Breast epithelium (tissue), 4 donors: ENCODE data around the gene NOL4L. TPM values are rescaled to one million over a fixed set of nuclear protein-coding genes. Genes with fewer than 3 reads are reported as not detected.

ENCODE experiments used
- DNase-seq, 2 donors: peaks; one replicate each; pipeline ENCODE4 v3.0.0-alpha.2; 2019; ENCODE audit warnings: low spot score in 2 of 2
- H3K27ac ChIP-seq, 2 donors: fragments of 200-600 bp; sonication (generic) in 1 of 2; one replicate each; pipeline ENCODE4 v1.5.1; 2016 to 2019; ENCODE audit warnings: mild to moderate bottlenecking in 1 of 2
- H3K27me3 ChIP-seq, 2 donors: fragments of 200-600 bp; sonication (generic) in 1 of 2; one replicate each; pipeline versions ENCODE4 v1.5.1 to v1.6.0; 2017 to 2019; ENCODE audit warnings: control low read depth in 1 of 2, mild to moderate bottlenecking in 1 of 2
- H3K36me3 ChIP-seq: fragments of 200-600 bp; one replicate; pipeline ENCODE4 v1.5.1; 2019
- H3K4me1 ChIP-seq, 2 donors: fragments of 200-600 bp; sonication (generic); one replicate each; pipeline ENCODE4 v1.5.1; 2016 to 2019; ENCODE audit warnings: control low read depth in 1 of 2
- H3K4me3 ChIP-seq, 3 donors: fragments of 200-600 bp; sonication (generic); 1 replicate in 2 of 3; 2 replicates in 1 of 3; pipeline ENCODE4 v1.5.1; 2016 to 2019; ENCODE audit warnings: mild to moderate bottlenecking in 3 of 3, moderate library complexity in 2 of 3
- H3K9me3 ChIP-seq, 2 donors: fragments of 200-600 bp; sonication (generic) in 1 of 2; one replicate each; pipeline ENCODE4 v1.5.1; 2016 to 2019; ENCODE audit warnings: control low read depth in 1 of 2
- CTCF ChIP-seq, 3 donors: fragments of 450-650 bp; IDR thresholded peaks; one replicate each; pipeline ENCODE4 v1.5.1; 2016 to 2017; ENCODE audit warnings: antibody characterized with exemption in 3 of 3, mild to moderate bottlenecking in 3 of 3, moderate library complexity in 3 of 3
- POLR2A ChIP-seq: fragments of 450-650 bp; IDR thresholded peaks from one replicate; pipeline ENCODE4 v1.6.1; 2016; ENCODE audit warnings: antibody characterized with exemption, mild to moderate bottlenecking, moderate library complexity
- POLR2AphosphoS5 ChIP-seq, 3 donors: sonication (generic); formaldehyde crosslinking; IDR thresholded peaks; one replicate each; pipeline ENCODE4 v1.6.1; 2017; ENCODE audit warnings: antibody characterized with exemption in 3 of 3
- intact Hi-C: fragments of 100-400 bp; cut with DNase I; formaldehyde crosslinking; loops from one replicate; pipeline ENCODE4 v1.15.1; 2023; ENCODE audit warnings: low total_unique reads
- total RNA-seq, 3 donors: library from RNA; depleted of rRNA; stranded (reverse); fragments of >200 nt; gene quantifications; one replicate each; pipeline ENCODE4 v1.1.0, GENCODE V29; 2016

Gene NOL4L
- total RNA-seq, 3 donors from 2014 or later = 3.7 to 18.4 (median 15.8) TPM

GRCh38 chr20:32510120-32510600, 75.0 kb downstream of the NOL4L start:
- DNase-seq = no peak
- H3K27me3 ChIP-seq = no peaks in the 10 kb centered on the region
- TF ChIP-seq POLR2A (no peak), POLR2AphosphoS5 (IDR thresholded peaks at IDR 0.05) (no peak), CTCF (IDR thresholded peaks at IDR 0.05) (no peak)
- H3K4me3 ChIP-seq = no peak overlapping the region
- peaks cover 0 to 8% of the 10 kb centered on the region in 2 donors for H3K4me1 ChIP-seq
- H3K27ac ChIP-seq = peak overlapping the region; percentile 2 to 54
- no peaks in the 10 kb centered on the region for H3K9me3 ChIP-seq
- intact Hi-C loops = no loop called here
- H3K36me3 ChIP-seq = no peaks in the 10 kb centered on the region

- TF ChIP-seq POLR2AphosphoS5 (IDR thresholded peaks at IDR 0.05) (no peak), CTCF (IDR thresholded peaks at IDR 0.05) (no peak), POLR2A (no peak)
- no peaks in the 10 kb centered on the region for H3K36me3 ChIP-seq
- peaks cover 0 to 8% of the 10 kb centered on the region in 2 donors for H3K4me1 ChIP-seq
- H3K27me3 ChIP-seq = no peaks in the 10 kb centered on the region
- DNase-seq = peak in 1 of 2 donors; percentile 50
- intact Hi-C loops = no loop called here
- H3K9me3 ChIP-seq = no peaks in the 10 kb centered on the region
- H3K27ac ChIP-seq = no peak overlapping the region
- H3K4me3 ChIP-seq = no peak overlapping the region
Measured at GRCh38 chr20:32509639-32510066, 75.5 kb downstream of the NOL4L start.

GRCh38 chr20:32508775-32509119, 76.4 kb downstream of the NOL4L start:
- no peak for TF ChIP-seq POLR2AphosphoS5 (IDR thresholded peaks at IDR 0.05)
- TF ChIP-seq CTCF (IDR thresholded peaks at IDR 0.05) = no peak
- TF ChIP-seq POLR2A = no peak
- H3K27ac ChIP-seq = no peak overlapping the region
- no peaks in the 10 kb centered on the region for H3K27me3 ChIP-seq
- intact Hi-C loops = no loop called here
- H3K36me3 ChIP-seq = no peaks in the 10 kb centered on the region
- H3K4me1 ChIP-seq = peaks cover 0 to 8% of the 10 kb centered on the region in 2 donors
- DNase-seq = no peak
- no peaks in the 10 kb centered on the region for H3K9me3 ChIP-seq
- H3K4me3 ChIP-seq = no peak overlapping the region

- no peaks in the 10 kb centered on the region for H3K9me3 ChIP-seq
- H3K36me3 ChIP-seq = no peaks in the 10 kb centered on the region
- H3K27ac ChIP-seq = no peak overlapping the region
- H3K4me1 ChIP-seq = peaks cover 0 to 8% of the 10 kb centered on the region in 2 donors
- TF ChIP-seq POLR2A (no peak), POLR2AphosphoS5 (IDR thresholded peaks at IDR 0.05) (no peak), CTCF (IDR thresholded peaks at IDR 0.05) (no peak)
- intact Hi-C loops = no loop called here
- no peak overlapping the region for H3K4me3 ChIP-seq
- no peaks in the 10 kb centered on the region for H3K27me3 ChIP-seq
- no peak for DNase-seq
Measured at GRCh38 chr20:32507998-32508774, 76.9 kb downstream of the NOL4L start.

- intact Hi-C loops = no loop called here
- no peak for TF ChIP-seq POLR2AphosphoS5 (IDR thresholded peaks at IDR 0.05)
- TF ChIP-seq POLR2A = no peak
- TF ChIP-seq CTCF (IDR thresholded peaks at IDR 0.05) = no peak
- Histone ChIP-seq H3K27me3 (no peaks in the 10 kb centered on the region), H3K4me3 (no peak overlapping the region), H3K9me3 (no peaks in the 10 kb centered on the region), H3K36me3 (no peaks in the 10 kb centered on the region), H3K4me1 (peaks cover 0 to 8% of the 10 kb centered on the region in 2 donors), H3K27ac (no peak overlapping the region)
- DNase-seq = no peak
Measured at GRCh38 chr20:32506721-32507120, 78.4 kb downstream of the NOL4L start.
